GM19043 (cell line): ENCODE data around the gene AGBL4.

Experiments
- ATAC-seq: cut with Tn5 transposase; IDR thresholded peaks from one replicate; pipeline ENCODE4 v1.9.1; 2021; ENCODE audit warnings: low read depth; ENCODE audit not compliant: unreplicated experiment

AGBL4 gene

DNA sequence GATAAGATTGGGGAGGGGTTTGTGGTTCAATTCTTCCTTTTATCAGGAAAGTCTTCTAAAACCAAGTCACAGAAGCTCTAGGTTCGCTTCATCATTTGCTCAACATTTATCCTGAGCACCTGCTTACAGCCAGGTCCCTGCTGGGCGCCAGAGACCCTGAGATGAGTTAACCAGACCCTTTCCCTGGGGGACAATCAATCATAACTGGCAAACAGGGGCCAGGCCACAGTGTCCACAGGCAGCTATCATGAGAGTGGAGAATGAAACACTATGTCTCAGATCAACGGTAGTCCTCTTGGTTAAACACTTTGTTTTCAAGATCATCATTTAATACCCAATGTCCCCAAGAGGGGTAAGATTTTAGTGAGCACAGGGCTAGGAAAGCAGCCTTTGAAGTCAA, 1393.9 kb downstream of the AGBL4 start:
- no peak for ATAC-seq

DNA sequence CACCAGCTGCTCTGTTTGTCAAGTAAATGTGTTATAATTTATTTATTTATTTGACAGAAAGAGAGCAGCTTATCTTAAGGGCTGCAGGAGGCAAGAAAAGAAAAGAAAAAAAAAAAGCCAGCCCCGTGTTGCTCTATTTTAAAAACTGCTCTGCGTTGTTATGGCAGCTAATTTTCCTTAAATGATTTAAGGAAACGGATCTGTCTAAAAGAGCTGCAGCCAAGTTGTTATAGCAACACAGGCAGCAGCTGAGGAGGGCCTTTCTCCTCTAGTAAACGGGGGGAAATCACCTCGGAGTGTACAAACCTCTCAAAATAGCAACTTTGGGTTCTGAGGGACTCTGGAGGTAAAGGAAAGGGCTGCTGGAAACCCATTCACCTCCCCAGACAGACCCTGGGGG, 1396.3 kb downstream of the AGBL4 start:
- no peak for ATAC-seq

DNA sequence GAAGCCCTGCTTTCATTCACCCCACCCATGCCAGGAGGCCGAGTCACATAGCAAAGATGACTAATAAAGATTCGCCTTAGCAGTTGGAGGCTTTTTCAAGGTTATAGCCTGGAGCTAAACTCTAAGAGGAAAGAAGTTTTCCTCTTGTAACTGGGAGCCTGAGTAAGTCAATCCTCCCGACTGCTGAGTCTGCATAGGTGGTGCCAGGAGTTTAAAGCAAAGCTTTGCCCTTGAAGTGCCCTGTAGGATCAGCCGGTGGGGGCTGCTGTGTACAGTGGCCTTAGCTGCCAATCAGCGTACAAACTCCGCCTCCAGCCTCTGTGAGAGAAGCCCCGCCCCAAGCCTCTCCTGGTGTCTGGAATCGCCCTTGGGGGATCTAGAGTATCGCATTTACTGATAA, 1404.2 kb downstream of the AGBL4 start:
- no peak for ATAC-seq

DNA sequence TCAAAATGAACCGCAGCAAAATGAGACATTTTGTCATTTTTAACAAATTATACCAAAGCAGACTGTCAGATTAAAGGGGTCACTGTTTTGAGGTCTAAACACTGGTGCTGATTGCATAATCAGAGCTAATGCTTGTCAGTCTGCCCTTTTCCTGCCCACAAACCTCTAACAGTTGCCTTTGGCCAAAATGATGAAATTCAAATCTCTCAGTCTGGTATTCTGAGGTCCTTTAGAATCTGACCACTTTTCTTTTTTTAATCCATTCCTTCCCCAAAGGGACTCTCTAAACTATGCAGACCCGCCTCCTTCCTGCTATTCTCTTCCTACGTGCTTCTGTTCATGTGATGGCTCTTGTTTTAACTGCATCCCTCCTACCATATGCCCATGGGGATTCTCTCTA, 1406.5 kb downstream of the AGBL4 start:
- no peak for ATAC-seq

DNA sequence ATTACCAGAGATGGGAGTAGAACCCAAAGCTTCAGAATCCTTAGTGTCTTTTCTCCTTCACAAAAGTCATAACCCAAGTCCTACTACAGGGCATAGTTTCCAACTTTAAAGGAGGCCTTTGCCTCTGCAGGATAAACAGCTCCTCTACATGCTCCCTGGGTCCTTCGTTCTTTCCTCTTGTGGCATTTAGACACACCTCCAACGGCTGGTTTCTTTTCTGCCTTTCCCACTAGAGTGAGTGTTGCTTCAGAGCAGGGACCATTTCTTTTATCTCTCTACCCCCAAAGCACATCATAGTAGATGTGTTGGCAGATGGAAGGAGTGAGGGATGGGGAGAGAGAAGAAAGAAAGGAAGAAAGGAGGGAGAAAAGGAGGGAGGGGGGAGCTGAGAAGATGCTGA, 1407.0 kb downstream of the AGBL4 start:
- ATAC-seq: no peak

DNA sequence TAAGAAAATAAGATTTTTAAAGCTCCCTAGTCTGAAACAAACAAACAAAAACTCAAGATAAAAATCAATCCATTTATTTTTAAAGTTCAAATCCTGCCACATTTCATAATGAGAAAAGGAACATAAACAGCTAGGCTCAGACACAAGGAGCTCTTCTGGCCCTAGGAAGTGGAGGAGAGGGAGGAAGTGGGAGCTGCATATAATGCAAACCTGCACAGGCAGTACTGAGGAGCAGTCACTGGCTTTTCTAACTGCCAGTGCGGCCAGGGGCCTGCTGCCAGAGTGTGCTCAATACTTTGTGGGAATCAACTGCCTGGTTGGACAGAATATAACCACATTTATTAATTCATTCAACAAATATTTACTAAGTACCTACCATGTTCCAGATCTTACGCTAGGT, 1411.9 kb downstream of the AGBL4 start:
- no peak for ATAC-seq

DNA sequence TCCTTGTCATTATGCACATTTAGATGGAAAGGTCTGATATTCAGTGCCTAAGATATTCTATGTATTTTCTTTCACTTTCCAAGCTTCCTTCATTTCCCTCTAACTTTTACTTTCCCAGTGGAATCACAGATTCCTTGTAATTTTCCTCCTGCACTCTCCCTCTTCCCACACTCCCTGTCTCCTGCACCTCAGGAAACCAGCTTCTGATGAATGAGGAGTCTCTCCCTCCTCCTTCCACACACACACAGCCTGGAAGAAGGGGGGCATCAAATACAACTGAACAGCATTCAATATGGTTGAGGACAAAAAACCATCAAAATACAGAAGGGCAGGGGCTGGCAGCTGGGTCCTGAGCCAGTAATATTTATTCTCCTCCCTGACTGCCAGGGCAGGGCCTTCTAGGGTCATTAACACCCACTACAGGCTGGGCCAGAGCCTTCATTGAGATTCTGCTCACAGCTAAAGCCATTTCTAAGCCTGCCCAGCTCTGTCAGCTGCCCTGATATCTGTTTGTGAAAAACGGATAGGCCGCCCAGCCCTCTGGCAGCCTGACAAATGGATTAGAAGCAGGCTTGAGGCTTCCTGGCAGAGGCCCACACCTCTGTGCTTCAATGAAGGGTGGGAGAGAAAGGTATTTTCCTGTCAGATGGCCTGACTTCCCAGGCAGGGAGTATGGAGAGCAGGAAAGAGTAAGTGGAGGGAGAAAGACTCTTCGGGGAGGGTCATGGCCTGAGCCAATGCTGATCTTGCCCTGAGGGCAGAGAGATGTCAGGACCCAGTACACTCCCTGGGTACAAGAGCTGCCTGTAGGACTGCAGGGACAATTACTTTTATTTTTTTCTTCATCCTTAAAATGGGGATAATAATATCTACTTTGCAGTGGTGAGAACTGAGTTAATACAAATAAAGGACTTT, 1412.9 kb downstream of the AGBL4 start:
- no peak for ATAC-seq

DNA sequence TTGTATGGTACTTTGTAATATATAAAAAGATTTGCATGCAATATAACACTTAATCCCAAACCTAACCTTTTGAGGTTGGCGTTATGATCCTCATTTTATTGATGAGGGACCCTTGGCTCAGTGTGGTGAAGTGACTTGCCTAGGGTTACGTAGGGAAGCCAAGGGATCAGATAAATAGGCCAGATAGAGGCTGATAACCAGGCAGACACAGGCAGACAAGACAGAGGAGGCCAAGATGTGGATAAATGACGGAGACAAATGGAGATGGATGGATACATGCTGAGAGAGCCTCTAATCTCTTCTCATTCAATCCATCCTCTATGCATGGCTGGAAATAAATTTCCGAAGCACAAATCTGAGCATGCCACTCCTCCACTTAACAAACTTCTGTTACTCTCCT, 1414.9 kb downstream of the AGBL4 start:
- no peak for ATAC-seq

DNA sequence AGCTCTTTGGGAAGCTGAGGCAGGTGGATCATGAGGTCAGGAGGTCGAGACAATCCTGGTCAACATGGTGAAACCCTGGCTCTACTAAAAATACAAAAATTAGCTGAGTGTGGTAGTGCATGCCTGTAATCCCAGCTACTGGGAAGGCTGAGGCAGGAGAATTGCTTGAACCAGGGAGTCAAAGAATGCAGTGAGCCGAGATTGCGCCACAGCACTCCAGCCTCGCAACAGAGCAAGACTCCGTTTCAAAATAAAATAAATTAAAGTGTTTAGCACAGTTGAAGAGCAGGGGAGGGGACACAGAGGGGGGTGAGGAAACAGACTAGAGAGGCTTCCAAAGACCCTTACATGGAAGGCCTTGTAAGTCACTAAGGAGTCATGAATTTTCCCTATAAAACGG, 1420.5 kb downstream of the AGBL4 start:
- no peak for ATAC-seq

DNA sequence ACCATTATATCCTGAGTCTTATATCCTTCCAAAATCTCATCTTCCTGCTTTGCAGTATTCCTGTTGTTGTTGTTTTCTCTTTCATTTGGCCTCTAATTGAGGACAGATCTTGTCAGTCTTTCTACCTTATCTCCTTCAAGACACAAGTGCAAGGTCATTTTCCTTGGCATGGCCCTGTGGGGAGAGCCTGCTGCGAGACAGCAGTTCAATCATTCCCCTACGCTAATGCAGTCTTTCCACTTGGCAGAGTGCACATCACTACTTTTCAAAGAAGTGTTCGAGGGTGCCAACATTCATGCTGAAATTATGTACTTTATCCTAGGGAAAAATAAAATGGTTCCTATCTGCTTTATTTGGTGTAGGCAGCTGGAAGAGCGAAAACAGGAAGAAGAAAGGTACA, 1421.4 kb downstream of the AGBL4 start:
- ATAC-seq: no peak

DNA sequence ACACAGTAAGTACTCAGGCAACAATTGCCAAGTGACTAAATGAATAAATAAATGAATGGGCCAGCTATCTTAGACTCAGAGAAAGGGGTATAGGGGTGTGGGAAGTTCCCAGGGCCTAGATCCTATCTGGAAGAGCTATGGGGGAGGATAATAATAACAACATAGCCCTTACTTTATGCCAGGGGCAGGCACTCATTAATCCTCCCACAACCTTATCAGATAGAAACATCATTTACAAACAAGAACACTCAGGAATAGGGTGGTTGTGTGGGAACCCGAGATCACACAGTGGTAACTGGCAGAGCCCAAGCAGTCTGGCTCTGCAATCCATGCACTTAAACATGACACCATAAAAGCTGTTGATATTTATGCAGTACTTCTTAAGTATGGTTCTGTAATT, 1423.6 kb downstream of the AGBL4 start:
- ATAC-seq: no peak

DNA sequence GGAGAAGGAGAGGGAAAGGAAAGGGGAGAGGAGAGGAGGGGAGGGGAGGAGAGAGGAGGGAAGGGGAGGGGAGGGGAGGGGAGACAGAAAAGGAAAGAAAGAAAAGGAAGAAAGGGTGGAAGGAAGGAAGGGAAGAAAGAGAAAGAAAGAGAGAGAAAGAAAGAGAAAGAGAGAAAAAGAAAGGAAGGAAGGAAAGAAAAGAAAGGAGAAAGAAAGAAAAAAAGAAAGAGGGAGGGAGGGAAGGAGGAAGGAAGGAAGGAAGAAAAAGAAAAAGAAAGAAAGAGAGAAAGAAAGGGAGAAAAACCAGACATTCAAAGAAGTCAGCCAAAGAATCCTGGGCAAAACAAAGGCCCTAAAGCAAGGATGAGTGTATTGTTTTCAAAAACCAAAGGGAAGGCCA, 1426.1 kb downstream of the AGBL4 start:
- no peak for ATAC-seq

DNA sequence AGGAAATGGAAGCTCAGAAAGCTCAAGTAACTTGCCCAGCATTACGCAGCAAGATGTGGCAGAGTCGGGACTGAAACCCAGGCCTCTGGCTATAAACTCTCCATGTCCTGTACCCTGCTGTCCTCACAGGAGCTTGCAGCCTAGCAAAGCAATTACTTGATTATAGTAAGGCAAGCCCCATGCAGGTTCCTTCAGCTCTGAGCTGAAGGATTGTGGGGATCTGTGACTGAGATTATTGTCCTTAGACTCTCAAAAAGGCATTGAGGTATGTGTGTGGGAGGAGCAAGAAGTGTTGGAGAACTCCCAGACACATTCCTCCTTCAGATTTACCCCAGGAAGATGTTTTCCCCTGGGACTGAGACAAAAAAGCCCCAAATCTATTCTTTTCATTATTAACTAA, 1427.7 kb downstream of the AGBL4 start:
- ATAC-seq: no peak

DNA sequence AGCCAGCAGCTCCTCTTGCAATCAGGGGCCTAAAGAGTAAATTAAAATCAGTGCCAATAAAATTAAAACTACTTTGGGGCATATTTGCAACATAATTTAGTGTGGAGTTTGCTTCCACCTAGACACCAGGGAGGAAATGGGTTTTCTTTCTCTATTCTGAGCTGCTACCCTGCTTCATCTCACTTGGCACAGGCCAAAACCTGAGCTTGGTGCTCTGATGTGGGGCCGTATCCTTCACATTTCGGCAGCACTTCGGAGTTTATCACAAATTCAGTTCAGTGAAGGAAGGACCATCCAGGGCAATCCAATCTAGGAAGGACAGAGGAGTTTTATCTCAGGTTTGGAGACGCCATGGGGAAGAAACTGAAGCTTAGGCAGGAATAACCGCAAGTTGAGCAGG, 1428.1 kb downstream of the AGBL4 start:
- ATAC-seq: no peak

DNA sequence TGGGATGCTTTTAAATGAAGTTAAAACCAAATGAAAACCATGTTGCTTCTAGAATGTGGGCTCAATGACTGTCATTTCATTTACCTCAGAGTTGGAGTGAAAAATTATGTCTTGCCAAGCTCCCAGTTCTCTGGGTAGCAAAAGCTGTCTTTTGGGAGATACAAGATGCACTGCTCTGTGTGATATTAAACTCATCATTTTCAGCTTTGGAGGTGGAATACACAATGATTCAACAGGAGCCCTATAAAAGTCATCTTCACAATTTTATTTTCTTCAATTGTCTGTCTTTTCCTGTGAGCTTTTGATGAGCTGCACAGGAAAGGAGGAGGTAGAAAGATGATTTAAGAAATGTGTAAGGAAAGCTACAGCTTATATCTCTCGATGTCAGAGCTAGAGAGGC, 1431.4 kb downstream of the AGBL4 start:
- no peak for ATAC-seq

DNA sequence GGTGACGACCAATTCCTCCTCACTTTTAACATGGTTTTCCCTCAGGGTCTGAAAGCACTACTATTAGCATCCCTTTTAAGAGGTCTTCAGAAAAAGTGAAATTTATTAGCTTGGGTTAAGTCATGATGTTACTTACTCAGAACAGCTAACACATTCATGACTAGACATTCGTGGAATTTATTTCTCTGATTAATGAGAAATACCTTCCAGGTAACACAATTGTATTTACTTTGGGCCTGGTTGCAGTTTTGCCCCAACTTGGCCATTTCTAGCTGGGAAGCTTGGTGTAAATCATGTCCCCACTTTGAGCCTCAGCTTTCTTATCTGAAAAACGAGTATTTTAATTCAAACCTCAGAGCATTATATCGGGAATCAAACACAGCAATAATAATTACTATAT, 1432.6 kb downstream of the AGBL4 start:
- no peak for ATAC-seq

DNA sequence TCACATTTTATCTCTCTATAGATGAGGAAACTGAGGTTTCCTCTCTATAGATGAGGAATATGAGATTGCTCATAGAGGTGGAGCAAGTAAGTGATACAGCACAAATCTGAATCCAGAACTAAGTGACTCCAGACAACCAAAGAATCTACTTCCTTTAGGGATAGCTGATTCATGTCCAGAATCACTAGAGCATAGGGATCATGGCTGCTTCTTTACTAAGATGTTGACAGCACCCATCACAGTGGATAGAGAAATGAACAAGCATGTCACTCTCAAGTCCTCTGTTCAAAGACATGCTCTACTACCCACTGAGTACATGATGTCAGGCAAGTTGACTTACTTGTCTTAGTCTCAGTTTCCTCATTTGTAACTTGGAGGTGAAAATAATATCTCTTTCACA, 1435.7 kb downstream of the AGBL4 start:
- ATAC-seq: no peak

DNA sequence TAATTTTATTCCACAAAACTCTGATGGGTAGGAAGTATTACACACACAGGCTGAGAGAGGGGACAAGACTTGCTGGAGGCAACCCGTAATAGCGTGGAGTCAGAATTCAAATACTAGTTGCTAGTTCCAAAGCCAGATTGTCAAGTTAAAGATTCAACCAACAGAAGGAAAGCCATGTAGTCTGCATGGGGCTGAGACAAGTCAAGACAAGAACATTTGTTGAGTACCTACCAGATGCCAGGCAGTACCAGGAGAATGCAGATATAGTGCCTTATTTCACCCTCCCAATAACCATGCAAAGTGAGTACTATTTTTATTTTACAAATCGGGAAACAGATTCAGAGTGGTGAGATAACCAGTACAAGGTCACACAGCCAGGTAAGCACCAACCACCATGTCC, 1441.3 kb downstream of the AGBL4 start:
- ATAC-seq: no peak

DNA sequence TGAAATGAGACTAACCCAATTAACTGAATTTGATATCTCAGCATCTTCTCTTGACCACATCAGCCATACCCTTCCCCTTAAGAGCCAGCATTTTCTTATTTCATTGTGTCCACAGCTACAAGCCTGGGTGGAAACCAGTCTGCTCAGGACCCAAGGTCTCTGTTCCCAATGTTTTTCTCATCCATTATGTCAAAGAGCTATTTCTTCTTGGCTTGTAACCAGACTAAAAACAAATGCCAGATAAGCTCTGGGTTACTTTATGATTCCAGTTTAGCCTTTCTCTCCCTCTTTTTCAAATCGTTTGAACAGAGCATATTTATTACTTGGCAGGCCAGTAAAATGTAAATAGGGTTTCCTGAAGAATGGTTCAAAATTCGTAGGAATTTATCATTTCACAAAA, 1442.5 kb downstream of the AGBL4 start:
- no peak for ATAC-seq

DNA sequence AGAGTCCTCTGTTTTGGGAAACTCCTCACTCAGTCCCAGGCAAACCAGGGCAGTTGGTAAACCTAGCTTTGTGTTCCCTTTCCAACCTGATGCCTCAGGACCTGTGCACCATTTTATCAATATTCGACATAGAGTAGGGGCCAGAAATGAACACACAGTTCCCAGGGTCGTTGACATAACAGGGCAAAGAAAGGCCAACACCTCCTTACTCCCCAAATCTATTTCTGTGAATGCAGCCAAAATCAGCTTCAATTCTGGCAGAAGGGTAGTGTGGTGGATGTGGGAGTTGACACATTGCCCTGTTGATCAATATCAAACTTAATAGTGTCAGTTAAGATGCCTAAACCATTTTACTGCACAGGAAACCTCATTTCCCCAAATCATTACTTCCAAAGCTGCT, 1447.2 kb downstream of the AGBL4 start:
- no peak for ATAC-seq

DNA sequence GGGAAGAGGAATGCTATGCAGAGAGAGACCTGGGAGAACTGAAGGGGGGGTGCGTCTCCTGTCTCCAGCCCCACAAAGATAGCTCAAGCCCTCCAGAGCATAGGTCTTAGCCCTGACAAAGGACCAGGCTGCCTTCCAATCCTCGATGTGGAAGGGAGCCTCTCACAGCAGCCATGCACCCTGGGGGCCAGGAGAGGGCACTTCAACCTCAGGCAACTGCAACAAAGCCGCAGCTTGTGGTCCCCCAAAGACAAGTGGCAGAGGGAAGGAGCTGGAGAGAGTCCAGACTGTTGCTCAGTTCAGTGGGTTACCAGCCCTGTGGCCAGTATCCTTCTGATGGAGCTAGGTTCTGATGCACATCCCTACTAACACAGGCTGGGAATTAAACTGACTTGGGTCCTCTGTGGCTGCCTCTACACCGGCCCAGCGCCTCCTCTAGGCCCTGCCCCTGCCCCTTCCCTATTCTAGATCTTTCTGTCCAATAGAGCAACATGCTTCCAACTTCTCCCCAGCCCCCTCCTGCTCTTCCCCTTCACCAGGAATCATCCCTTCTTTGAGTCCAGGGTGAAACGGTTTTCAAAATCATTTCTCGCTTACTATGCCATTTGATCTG, 1451.0 kb downstream of the AGBL4 start:
- no peak for ATAC-seq

DNA sequence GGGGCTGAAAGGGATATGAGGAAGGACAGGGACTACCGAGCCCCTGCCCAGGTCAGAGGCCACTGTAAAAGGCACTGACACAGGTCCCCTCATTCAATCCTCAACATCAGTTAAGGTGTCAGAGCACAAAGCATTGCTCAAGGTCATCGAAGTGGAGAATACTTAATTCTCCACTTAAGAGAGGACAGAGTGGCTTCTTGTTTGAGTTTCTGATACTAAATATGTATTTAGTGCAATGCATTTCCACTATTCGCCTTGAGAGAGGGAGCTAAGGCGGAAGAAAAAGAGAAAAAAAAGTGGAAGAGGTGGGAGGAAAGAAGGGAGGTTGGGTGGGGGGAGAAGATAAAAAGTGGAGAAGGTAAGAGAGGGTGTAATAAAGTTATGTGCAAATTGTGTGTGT, 1451.6 kb downstream of the AGBL4 start:
- ATAC-seq: no peak
